GM04504 (cell line): ENCODE measurements around the gene NEU2.
"Not testable (repeated sequence)": the region's sequence is repeated elsewhere in the genome, so short reads cannot be mapped to it uniquely, and the experiment has no call there.

ENCODE experiments used
- DNase-seq: peaks from one replicate; pipeline ENCODE4 v3.0.0-alpha.2; 2012; ENCODE audit warnings: low read depth

Gene NEU2

DNA sequence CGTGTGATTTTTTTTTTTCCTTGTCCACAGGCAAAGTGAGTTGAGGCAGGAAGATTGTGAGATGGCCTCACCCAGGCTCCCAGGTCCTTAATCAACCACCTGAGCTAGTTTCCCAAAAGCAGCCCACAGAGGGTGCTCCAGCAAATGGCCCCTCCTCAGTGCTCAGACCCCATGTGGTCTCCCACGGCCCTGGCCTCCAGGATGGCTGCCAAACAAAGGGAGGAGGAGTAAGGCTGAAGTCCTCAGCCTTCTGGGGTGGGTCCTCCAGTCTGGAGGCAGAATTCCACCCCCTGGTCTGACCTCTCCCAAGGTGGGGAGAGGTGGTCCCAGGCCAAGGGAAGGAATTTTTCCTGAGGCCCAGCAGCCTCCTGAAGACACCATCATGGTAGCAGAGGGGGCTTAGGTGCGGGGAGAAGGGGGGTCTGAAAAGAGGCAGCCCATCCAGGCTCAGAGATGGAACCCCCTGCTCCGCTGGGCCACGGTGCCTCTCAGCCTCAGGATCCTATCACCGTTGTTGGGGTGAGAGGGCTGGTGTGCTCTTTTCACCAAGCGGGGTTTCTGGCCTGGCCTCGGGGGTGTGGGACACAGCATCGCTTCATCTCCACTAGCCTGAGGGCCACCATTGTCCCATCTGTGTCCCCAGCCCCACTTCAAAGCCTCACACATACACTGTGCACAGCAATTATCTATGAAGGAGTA, 21.8 kb upstream of the NEU2 start:
- no peak for DNase-seq

DNA sequence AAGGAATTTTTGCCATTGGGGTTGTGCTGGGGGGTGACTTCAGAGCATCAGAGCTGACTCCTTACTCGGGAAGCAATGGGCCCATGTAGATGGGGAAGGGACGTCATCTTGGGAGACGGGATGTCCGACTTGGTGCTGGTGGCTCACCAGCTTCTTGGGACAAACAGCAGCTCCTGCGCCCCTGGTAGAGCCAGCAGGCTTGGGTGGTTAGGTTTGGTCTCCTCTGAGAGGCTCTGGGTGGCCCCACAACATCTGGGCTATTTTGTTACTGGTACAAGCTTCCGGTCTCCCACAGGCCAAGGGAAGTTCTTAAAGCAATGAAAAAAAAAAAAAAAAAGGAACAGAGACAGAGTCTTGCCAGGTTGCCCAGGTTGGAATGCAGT, 21.2 kb upstream of the NEU2 start:
- DNase-seq, result no peak

DNA sequence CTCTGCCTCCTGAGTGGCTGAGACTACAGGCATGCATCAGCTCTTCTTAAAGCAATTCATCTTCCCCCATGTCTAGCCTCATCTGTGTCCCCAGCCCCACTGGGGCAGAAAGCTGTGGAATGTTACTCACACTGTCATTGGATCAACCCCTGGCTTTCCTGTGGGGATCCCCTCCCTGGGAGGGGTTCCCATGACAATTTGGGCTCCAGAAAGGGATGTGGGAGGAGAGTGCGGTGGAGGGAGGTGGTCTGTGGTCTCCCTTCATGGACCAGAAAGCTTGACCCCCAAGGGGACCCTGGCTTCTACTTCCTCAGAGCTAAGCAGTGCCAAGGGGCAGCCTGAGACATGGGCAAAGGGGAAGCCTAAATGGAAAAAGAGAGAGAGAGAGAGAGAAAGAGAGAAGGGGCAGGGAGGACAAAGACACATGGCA, 20.8 kb upstream of the NEU2 start:
- DNase-seq, result no peak

DNA sequence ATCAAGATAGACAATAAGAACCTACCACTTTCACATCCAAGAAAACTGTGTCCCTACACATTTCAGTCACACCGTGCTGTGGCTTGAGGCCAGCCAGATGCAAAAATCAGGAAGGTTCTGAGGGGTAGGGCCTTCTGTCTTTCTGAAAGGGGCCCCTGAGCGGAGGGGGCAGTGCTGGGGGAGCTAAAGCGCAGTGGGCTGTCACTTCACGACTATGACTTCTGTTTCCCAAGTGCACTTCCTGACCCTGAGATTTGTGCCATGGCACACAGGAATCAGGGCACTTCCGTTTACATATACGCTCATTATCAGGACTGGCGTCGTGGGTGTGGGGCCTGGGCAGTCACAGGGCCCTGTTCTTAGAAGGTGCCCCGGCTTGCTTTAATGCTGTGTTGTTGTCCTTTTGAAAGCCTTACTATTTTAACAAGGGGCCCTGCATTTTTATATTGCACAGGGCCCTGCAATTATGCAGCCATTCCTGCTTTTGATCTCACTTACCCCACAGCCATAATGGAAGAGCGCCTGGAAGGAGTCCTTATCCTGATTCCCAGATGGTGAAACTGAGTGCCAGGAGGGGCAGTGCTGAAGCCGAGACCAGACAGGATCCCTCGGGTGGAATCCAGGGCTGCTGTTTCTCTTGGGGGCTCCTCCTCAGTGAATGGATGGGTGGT, 20.0 kb upstream of the NEU2 start:
- no peak for DNase-seq

DNA sequence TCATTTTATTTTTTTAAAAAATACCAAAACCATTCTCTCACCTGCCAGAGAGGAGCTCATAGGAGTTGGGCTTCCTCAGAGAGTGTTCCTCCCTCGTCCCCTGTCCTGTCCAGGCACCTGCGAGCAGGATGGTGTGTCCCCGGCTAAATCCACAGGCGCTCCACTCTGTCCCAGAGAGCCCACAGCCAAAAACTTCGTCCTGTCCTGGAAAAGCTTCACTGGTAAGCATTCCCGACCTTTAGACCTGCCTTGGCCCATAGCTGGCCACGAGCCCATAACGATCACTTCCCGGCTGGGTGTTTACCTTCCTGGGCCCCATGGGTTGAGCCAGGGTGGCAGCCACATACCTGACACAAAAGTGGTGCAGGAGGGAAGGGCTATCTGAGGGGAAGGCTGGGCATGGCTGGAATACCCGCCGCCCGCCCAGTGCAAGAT, 19.4 kb upstream of the NEU2 start, which contains the start of gene NGEF:
Gene NGEF, minus strand, starts transcription at position 230 of the 435 bp plus-strand sequence. CDS start 38,366 bp downstream, outside the sequence.
- no peak for DNase-seq

DNA sequence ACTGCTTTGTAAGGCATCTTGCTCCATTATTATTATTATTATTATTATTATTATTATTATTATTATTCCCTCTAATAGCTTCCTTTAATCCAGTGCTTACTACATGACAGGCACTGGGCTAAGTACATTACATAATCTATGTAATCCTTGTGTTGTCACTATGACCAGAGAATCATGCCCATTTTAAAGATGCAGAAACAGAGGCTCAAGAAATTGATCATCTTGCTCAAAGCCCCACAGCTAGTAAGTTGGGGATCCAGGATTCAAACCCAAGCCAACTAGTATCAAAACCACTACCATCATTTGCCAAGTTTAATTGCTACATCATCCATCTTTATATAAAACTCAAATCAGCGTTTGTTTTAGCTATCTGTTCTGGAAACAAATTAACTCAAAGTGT, 18.8 kb upstream of the NEU2 start:
- no peak for DNase-seq

DNA sequence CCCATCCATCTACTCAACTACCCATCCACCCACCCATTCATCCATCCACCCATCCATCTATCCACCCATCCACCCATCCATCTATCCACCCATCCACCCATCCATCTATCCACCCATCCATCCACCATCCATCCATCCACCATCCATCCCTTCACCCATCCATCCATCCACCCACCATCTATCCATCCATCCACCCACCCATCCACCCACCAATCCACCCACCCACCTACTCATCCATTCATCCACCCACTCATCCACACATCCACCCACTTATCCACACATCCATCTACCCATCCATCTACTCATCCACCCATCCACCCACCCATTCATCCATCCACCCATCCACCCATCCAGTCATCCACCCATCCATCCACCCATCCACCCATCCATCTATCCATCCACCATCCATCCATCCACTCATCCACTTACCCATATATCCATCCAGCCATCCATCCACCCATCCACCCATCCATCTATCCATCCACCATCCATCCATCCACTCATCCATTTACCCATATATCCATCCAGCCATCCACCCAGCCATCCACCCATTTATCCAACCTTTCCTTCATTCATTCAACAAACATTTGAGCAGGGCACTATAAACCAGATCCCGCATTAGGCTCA, 17.3 kb upstream of the NEU2 start:
- no peak for DNase-seq

DNA sequence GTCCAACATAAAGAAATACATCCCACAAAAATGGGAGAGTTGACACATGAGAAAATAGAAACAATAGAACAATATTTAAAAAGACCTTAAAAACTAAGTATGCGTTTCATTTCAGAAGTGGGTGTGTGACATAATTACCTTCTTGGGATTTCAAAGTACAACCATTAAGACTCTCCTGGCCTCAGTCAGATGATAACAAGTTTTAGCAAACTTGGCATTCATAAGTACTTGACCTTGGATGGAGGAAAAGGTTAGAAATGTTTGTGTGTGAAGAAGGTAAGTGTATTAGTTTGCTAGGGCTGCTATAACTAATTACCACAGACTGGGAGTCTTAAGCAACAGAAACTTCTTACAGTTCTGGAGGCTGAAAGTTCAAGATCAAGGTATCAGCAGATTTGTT, 14.5 kb upstream of the NEU2 start:
- no peak for DNase-seq

DNA sequence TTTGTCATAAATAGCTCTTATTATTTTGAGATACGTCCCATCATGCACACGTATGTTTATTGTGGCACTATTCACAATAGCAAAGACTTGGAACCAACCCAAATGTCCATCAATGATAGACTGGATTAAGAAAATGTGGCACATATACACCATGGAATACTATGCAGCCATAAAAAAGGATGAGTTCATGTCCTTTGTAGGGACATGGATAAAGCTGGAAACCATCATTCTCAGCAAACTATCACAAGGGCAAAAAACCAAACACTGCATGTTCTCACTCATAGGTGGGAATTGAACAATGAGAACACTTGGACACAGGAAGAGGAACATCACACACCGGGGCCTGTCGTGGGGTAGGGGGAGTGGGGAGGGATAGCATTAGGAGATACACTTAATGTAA, 12.9 kb upstream of the NEU2 start:
- not testable (repeated sequence) for DNase-seq

DNA sequence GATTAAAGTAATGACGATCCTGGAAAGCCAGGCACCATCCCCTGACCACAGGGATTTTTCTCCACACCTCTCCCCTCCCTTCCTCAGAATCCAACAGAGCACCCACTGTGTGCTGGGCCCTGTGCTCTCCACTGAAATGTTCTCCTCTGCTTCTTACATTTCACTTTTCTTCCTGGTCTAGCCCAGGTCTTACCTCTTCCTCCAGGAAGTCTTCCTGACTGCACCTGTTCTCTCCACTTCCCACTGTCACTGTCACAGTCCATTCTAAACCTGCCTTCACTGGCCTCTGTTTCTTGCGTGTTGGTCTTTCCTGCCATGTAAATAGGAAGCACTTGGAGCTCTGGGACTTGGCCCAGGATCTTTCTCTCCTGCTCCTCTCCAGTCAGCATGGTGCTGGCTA, 12.0 kb upstream of the NEU2 start:
- no peak for DNase-seq

DNA sequence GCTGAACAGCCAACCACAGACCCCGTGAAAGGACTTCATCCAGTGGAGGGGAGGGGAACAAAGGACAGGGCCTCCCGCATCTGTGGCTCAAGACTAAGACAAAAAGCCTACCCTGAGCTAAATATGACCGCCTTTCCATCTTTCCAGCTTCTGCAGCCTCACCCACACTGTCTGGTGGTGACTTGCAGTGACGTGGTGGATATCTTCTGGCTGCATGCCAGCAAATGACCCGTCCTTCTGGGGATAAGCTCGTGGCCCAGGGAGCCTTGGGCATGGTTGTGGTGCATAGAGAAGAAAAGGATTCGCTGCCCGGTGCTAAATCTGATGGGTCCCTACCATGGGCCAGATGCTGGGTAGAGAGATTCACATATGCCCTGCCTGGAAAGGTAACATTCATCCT, 10.7 kb upstream of the NEU2 start:
- DNase-seq, result no peak

DNA sequence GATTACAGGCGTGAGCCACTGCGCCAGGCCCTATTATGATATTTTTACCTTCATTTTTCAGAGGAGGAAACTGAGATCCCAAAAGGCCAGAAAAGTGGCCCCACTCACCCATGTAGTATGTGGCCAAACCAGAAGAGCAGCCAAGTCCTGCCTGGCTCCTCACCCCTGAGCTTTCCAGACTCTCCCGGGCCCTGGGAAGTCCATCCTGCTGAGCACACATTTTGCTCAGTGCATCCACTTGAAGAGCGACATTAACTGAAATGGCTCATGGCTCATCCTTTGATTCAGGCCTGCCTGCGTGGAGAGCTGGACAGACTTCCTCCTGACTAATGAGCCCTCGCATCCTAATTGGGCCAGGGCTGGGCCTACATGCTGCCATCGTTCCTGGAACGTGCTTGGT, 9.9 kb upstream of the NEU2 start:
- DNase-seq, result no peak

DNA sequence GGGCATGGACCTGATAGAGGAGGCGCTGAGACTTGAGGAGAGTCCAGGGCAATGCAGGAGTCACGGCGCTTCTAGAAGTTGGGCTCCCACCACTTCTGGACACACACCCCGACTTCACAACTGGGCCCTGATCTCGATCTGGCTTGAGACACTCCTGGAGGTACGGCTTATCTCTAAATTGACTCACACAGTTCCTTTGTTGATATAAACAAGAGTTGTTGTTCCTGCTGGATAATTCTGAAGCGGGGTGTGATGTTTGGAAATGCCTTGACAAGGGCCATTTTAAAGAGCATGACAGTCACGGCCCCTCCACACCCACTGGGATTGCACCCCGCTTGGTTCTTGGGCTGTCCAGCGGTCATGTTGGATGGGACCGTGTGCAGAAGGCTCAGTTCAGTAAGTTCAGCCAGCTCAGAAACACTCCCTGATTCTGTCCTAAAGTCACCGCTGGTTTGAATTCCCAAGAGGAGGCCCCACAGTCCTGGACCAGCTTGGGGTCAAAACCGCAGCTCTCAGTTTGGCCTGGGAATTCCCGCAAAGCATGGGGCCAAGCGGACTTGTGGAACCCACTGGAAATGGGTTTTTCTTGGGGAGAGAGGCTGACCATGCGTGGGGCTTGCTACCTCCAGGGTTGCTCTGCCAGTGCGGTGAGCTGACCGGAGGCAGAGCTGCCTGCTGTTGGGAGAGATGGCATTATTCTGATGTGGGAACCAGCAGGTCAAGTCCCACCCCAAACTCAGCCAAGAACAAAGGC, 9.3 kb upstream of the NEU2 start:
- no peak for DNase-seq

DNA sequence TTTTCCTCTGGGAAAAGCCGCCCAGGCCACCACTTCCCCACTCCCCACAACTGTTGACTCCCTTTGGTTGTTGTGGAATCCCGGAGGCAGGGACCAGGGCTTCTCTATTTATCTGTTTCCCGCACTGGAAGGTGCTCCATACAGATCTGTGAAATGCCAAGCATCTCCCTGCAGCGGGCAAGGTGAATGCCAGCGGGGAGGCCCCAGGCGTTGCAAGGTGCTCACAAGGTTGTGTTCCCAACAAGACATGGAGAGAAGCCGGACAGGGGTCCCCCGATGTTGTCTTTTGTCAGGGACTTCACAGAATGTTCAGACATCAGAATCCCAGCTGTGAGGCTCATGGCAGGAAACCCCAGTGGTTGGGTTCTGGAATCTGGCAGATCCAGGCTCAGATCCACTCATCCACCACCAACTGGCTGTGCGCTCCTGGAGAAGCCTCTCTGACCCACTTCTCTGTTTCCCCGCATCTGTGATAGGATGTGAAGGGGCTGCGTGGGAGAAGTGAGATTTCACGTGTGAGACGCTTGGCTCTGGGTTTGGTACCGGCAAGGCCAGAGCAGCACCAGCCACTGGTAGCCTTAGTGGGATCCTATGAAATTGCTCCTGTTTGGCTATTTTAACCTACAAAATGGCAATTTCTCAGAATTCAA, 8.6 kb upstream of the NEU2 start:
- no peak for DNase-seq

DNA sequence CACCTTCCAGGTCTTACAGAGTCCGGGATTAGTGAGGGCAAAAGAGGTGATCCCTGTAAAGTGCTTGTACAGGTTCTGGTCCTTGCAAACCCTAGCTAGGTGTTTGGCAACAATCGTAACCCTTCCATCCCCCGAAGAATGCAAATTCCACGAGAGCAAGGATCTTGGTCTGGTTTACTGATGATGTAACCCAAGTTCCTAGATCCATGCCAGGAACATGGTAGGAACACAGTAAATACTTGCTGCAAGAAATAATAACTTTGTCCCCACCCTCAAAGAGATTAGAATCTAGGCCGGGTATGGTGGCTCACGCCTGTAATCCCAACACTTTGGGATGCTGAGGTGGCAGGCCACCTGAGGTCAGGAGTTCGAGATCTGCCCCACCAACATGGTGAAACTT, 6.8 kb upstream of the NEU2 start:
- no peak for DNase-seq

DNA sequence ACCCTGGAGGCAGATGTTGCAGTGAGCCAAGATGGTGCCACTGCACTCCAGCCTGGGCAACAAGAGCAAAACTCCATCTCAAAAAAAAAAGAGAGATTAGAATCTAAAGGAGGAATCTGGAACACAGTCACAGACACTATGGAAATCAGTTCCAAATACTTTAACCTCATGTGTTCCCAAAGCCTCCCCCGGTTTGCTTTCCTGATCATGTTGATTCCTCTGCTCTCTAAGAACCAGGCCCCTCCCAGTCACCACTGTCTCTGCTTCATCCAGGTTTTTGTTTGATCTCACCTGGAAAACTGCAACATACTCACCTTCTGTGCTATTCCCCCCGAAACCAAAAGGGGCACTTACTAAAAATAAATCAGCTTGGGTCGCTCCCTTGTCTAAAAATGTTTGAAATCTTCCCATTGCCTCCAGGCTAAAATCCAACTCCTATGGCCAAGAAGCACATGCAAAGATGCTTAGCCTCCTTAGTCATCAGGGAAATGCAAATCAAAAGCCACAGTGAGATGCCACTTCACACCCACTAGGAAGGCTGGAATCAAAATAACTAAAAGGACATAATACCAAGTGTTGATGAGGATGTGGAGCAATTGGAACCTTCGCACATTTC, 6.2 kb upstream of the NEU2 start:
- DNase-seq, result no peak

DNA sequence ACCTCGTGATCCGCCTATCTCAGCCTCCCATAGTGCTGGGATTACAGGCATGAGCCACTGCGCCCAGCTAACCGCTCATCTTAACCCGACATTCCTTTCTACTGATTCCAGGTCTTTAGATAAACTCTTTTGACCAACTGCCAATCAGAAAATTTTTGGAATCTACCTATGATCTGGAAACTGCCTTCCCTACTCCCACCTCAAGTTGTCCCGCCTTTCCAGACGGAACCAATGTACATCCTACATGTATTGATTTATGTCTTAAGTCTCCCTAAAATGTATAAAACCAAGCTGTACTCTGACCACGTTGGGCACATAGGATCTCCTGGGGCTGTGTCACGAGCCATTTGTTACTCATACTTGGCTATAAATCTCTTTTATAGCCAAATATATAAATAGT, 3.2 kb upstream of the NEU2 start:
- DNase-seq, result no peak

DNA sequence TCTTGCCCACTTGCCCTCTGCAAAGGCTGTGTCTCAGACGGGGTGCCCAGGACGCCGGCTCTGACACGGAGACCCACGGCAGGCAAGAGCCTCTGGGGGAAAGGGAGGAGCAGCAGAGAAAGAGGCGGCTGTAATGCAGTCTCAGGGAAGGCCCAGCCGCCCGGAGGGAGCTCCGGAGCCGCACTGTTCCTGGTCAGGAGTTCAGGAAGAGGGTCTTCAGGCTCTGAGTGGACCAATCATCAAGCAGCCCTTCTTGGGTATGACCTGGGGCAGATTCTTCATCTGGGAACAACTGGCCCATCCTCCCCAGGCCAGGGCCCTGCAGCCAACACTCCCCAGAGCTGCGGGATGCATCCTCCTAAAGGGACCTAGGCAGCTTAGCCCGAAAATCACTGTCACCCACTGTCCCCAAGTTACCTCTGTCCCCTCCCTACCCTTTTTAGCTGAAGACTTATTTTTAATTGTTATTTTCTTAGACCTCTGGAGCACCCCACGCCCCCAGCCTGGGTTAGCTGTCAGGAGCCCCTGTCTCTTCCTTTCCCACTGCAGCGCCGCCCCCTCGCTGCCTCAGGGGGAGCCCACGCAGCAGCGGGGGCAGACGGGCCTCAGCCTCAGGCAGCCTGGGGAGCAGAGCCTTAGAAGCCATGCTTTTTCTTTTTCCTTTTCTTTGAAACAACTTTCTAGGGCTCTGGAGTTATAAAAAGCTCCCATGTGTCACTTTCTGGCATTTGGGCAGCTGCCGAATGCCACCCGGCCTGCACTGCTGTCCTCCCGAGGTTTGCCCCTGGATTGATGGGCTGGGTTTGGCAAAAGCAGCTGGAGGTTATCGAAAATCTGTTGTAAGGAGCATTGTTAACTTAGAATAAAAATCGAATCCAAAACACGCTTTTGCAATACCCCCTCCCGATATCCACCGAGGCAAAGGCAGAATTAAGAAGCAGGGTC, 644 bp upstream of the NEU2 start:
- DNase-seq, result no peak

DNA sequence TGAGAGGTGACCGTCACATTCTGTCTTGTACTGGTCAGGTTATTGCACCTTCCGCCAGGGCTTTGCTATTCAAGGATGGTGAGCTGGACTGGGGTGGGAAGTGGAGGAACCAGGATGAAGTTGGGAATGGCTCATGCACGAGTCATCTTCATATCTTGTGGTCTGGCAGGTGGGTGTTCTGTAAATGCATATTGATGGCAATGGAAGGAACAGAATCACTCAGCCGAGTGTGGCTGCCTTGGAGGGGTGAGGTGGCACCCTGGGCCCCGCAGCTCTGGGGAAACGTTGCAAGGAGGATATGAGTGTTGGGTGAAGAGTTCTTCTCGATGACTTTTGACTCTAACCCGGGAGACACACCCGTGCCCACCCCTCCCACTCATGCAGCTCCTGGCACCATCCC, 1.2 kb downstream of the NEU2 start:
- DNase-seq, result no peak

DNA sequence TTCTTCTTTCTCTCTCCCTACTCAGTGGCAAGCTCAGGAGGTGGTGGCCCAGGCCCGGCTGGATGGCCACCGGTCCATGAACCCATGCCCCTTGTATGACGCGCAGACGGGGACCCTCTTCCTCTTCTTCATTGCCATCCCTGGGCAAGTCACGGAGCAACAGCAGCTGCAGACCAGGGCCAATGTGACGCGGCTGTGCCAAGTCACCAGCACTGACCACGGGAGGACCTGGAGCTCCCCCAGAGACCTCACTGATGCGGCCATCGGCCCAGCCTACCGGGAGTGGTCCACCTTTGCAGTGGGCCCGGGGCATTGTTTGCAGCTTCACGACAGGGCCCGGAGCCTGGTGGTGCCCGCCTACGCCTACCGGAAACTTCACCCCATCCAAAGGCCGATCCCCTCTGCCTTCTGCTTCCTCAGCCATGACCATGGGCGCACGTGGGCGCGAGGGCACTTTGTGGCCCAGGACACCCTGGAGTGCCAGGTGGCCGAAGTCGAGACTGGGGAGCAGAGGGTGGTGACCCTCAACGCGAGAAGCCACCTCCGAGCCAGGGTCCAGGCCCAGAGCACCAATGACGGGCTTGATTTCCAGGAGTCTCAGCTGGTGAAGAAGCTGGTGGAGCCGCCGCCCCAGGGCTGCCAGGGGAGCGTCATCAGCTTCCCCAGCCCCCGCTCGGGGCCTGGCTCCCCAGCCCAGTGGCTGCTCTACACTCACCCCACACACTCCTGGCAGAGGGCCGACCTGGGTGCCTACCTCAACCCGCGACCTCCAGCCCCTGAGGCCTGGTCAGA, 1.8 kb downstream of the NEU2 start:
- no peak for DNase-seq
